A673 (cell line): ENCODE data around the gene SLC24A4. TPM values are rescaled to one million over a fixed set of nuclear protein-coding genes. Genes with fewer than 3 reads are reported as not detected.

Source experiments
- BruUV-seq: library from RNA; stranded (reverse); fragments of 400-500 nt; replicated peaks from 2 replicates; lab custom pipeline; 2021; lab: Mats Ljungman, UMichigan
- CTCF ChIA-PET: fragments of 300-600 bp; sonication (Branson Sonifier 250); formaldehyde crosslinking; loops from one replicate; lab custom pipeline; 2022; ENCODE audit warnings: antibody characterized with exemption; lab: Charles Lee
- POLR2A ChIA-PET: fragments of 300-600 bp; sonication (Branson Sonifier 250); formaldehyde crosslinking; loops from one replicate; lab custom pipeline; 2022; ENCODE audit warnings: antibody characterized with exemption; ENCODE audit not compliant: low non-redundant PET; lab: Charles Lee
- DNase-seq: peaks from one replicate; pipeline ENCODE4 v3.0.0-alpha.2; 2015; ENCODE audit warnings: low spot score
- H3K27ac ChIP-seq: fragments of 200-600 bp; sonication (generic); 2 replicates; pipeline ENCODE4 v1.5.1; 2016; ENCODE audit warnings: mixed run types, low read depth, mild to moderate bottlenecking, mixed read lengths, antibody characterized with exemption, low read length; ENCODE audit not compliant: poor library complexity, severe bottlenecking
- H3K27me3 ChIP-seq: fragments of 200-600 bp; sonication (generic); replicated peaks from 2 replicates; pipeline ENCODE4 v1.6.1; 2017; ENCODE audit warnings: mixed run types, low read depth, mild to moderate bottlenecking, mixed read lengths, antibody characterized with exemption, low read length; ENCODE audit not compliant: insufficient read depth, poor library complexity
- H3K36me3 ChIP-seq: fragments of 200-600 bp; sonication (generic); 2 replicates; pipeline ENCODE4 v1.6.1; 2016; ENCODE audit warnings: mixed run types, mild to moderate bottlenecking, mixed read lengths, antibody characterized with exemption, low read length; ENCODE audit not compliant: insufficient read depth, poor library complexity, severe bottlenecking
- H3K4me1 ChIP-seq: fragments of 200-600 bp; sonication (generic); 2 replicates; pipeline ENCODE4 v1.6.1; 2017; ENCODE audit warnings: mixed run types, mild to moderate bottlenecking, mixed read lengths, antibody characterized with exemption, low read length; ENCODE audit not compliant: insufficient read depth, poor library complexity, severe bottlenecking
- H3K4me3 ChIP-seq: fragments of 200-600 bp; sonication (generic); 2 replicates; pipeline ENCODE4 v1.5.1; 2016; ENCODE audit warnings: low read depth, mixed run types, mild to moderate bottlenecking, mixed read lengths, low read length; ENCODE audit not compliant: poor library complexity, severe bottlenecking
- H3K9me3 ChIP-seq: fragments of 200-600 bp; sonication (generic); 2 replicates; pipeline ENCODE4 v1.6.1; 2016; ENCODE audit warnings: mixed run types, low read depth, mild to moderate bottlenecking, mixed read lengths, antibody characterized with exemption, low read length; ENCODE audit not compliant: poor library complexity, severe bottlenecking
- EZH2 ChIP-seq: fragments of 200-600 bp; sonication (generic); IDR thresholded peaks from 2 replicates; pipeline ENCODE4 v1.6.1; 2017; ENCODE audit warnings: borderline replicate concordance, low read depth, mild to moderate bottlenecking, mixed read lengths, antibody characterized with exemption, low read length; ENCODE audit not compliant: poor library complexity, severe bottlenecking
- intact Hi-C: fragments of 100-400 bp; cut with micrococcal nuclease; formaldehyde crosslinking; loops from one replicate; pipeline ENCODE4 v1.10.0; 2022; ENCODE audit not compliant: unreplicated experiment
- total RNA-seq: library from RNA; stranded (reverse); gene quantifications from 2 replicates; pipeline ENCODE4 v1.2.3, GENCODE V29; 2021
- TF ChIP-seq, protein P1 (sequence below): fragments of 300-800, 200-600 bp; sonication (generic); conservative IDR thresholded peaks from 2 replicates; pipeline ENCODE4 v1.5.1; 2017; ENCODE audit warnings: low read depth, mild to moderate bottlenecking, antibody characterized with exemption, low read length, moderate library complexity, mixed read lengths

Gene SLC24A4
- total RNA-seq, 1 experiment from 2014 or later: 0.15 TPM

DNA sequence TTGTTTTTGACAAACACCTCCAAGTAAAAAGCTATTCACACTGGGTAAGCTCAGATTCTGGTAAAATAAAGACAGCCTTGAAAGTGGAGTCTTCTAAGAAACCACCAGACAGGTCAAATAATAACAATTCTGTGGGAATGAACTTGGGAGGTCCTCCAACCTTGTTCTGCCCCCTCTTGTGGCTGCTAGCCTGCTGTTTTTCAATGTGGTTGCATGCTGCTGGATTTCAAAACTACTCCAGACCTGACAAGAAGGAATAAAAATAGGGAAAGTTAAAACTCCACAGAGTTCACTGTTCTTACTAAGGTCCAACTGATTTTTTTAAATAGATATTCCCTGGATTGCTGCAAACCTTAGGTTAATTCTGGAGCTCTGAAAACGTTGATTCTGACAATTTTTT, 158.4 kb downstream of the SLC24A4 start:
- TF ChIP-seq, protein P1, sequence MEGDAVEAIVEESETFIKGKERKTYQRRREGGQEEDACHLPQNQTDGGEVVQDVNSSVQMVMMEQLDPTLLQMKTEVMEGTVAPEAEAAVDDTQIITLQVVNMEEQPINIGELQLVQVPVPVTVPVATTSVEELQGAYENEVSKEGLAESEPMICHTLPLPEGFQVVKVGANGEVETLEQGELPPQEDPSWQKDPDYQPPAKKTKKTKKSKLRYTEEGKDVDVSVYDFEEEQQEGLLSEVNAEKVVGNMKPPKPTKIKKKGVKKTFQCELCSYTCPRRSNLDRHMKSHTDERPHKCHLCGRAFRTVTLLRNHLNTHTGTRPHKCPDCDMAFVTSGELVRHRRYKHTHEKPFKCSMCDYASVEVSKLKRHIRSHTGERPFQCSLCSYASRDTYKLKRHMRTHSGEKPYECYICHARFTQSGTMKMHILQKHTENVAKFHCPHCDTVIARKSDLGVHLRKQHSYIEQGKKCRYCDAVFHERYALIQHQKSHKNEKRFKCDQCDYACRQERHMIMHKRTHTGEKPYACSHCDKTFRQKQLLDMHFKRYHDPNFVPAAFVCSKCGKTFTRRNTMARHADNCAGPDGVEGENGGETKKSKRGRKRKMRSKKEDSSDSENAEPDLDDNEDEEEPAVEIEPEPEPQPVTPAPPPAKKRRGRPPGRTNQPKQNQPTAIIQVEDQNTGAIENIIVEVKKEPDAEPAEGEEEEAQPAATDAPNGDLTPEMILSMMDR: no peak
- no peak for TF ChIP-seq EZH2
- Histone ChIP-seq H3K4me3 (no peak overlapping the region), H3K36me3 (no peaks in the 10 kb centered on the region), H3K27ac (no peak overlapping the region), H3K9me3 (no peaks in the 10 kb centered on the region), H3K27me3 (no peaks in the 10 kb centered on the region), H3K4me1 (no peaks in the 10 kb centered on the region)
- ChIA-PET CTCF (no interaction called here), POLR2A (no interaction called here)
- DNase-seq: no peak
- BruUV-seq: no TSS peak
- intact Hi-C loops: no loop called here

DNA sequence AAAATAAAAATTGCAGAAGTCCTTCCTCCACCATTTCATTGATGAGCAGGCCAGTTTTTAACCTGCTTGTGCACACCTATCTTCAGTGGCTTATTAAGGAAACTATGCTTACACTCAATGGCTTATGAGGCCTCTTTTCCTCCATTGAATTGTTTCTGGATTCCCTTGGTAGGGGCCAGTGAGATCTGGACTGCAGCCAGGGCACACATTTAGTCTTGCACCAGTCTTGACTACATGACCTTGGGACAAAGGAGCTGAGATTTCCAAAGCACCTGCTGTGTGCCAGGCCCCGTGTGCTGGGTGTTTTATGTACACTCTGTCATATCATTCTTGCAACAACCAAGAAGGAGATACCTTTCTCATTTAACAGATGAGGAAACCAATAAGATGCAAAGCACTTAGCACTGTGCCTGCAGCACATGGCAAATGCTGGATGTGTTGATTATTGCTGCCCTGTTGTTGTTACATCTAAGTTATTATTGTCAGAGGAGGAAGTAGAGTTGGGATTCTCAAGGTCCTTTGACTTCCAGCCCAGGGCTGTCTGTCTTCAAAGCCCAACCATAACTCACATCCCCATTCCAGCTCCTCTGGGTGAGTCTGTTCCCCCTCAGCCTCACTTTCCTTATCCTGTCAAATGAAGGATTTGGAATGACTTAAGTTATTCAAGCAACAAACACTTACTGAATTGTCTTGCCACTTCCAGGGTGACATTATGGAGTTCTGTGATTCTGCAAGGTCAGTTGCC, 159.0 kb downstream of the SLC24A4 start:
- no peak for DNase-seq
- Histone ChIP-seq H3K36me3 (no peaks in the 10 kb centered on the region), H3K27ac (no peak overlapping the region), H3K4me1 (no peaks in the 10 kb centered on the region), H3K27me3 (no peaks in the 10 kb centered on the region), H3K9me3 (no peaks in the 10 kb centered on the region), H3K4me3 (no peak overlapping the region)
- POLR2A ChIA-PET: no interaction called here
- no peak for TF ChIP-seq EZH2
- TF ChIP-seq, protein P1: no peak
- no TSS peak for BruUV-seq
- intact Hi-C loops: no loop called here
- CTCF ChIA-PET: no interaction called here

DNA sequence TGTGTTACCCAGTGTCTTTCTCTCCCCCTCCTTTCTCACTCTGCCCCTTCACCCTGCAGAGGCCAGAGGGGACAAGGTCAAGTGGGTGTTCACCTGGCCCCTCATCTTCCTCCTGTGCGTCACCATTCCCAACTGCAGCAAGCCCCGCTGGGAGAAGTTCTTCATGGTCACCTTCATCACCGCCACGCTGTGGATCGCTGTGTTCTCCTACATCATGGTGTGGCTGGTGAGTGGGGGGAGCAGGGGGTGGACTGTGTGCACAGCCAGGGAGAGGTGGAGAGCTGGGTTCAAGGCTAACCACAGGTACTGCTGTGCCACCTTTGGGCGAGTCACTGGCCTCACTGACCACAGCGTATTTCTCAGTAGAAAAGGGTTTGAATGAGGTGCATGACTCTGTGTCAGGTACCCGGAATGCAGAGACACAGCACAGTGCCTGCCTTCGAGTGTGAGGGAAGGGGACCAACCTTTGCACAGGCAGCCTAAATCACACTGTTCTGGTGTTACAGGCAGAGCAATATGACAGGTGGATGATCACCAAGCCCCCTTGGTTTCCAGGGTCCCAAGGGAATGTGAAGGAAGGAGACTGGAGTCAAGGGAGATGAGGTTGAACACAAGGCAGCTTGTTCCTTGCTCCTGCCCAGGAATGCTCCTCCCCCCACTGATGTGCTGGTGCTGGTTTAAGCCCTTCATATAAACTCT, 159.8 kb downstream of the SLC24A4 start:
- no TSS peak for BruUV-seq
- no peak overlapping the region for H3K27ac ChIP-seq
- no peaks in the 10 kb centered on the region for H3K4me1 ChIP-seq
- no peak for DNase-seq
- TF ChIP-seq, protein P1: no peak
- no peak for TF ChIP-seq EZH2
- no peaks in the 10 kb centered on the region for H3K36me3 ChIP-seq
- no peaks in the 10 kb centered on the region for H3K9me3 ChIP-seq
- CTCF ChIA-PET: no interaction called here
- H3K27me3 ChIP-seq: no peaks in the 10 kb centered on the region
- POLR2A ChIA-PET: no interaction called here
- intact Hi-C loops: no loop called here
- no peak overlapping the region for H3K4me3 ChIP-seq
